NCI-H2227 (cell line): ENCODE data around the gene SLC30A5.
"Not testable (repeated sequence)": the region's sequence is repeated elsewhere in the genome, so short reads cannot be mapped to it uniquely, and the experiment has no call there.

Experiments
- DNase-seq: peaks from one replicate; lab custom pipeline; 2025; ENCODE audit not compliant: unreplicated experiment; lab: John Stamatoyannopoulos, UW

Gene SLC30A5

GRCh38 chr5:69093771-69094482 is at the start of gene SLC30A5:
Gene SLC30A5 (plus strand): TSS chr5:69094014. CDS start chr5:69094256, 242 bp downstream.
- DNase-seq: peak; percentile 98

- not testable (repeated sequence) for DNase-seq
These were observed 48.6 kb upstream of the SLC30A5 start for GRCh38 chr5:69045213-69045612.

- no peak for DNase-seq
These were observed 47.3 kb upstream of the SLC30A5 start for GRCh38 chr5:69046375-69046957.

- peak; percentile 6 for DNase-seq
These were observed 45.6 kb upstream of the SLC30A5 start for GRCh38 chr5:69048230-69048629.

DNA sequence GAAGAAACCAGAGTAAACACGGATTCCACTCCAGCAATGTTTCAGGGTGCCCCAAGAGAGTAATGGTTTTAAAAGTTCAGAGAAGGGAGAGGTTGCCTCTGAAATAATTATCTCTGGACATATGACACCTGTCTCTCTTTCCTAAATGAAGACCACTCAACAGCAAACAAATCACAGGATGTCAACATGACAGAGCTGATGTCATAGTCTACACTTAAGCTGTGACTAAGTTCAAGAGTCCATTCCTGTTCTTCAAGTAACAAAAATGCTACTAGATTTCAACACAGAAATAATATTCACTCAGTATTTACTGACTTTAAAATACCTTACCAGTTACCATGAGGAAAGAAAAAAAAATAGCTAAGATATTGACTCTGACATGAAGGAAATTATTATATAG is 44.7 kb upstream of the SLC30A5 start:
- no peak for DNase-seq

DNA sequence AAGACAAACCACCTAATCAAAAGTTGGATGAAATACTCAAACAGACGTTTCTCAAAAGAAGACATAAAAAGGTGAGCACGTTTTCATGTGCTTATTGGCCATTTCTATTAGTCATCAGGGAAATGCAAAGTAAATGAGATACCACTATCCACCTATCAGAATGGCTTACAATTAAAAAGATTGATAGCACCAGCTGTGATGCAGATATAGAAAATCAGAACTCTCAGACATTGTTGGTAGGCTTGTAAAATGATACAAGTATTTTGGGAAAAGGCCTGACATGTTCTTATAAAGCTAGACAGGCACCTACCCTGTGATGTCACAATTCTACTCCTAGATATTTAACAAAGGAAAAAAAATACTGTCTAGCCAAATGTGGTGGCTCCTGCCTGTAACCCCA is 44.0 kb upstream of the SLC30A5 start:
- DNase-seq: no peak

DNA sequence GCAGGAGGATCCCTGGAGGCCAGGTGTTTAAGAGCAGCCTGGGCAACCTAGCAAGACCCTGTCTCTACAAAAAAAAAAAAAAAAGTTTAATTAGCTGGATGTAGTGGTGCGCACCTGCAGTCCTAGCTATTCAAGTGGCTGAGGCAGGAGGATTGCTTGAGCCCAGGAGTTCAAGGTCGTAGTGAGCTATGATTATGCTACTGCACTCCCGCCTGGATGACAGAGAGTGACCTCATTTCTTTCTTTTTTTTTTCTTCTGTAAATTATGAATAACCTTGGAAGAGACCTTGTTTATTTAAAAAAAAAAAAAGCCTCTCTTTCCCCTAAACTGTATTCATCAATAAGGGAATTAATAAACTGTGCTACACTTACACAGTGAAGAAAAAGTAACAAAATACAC is 43.6 kb upstream of the SLC30A5 start:
- peak; percentile 8 for DNase-seq

GRCh38 chr5:69052181-69052580 is 41.6 kb upstream of the SLC30A5 start:
- no peak for DNase-seq

DNA sequence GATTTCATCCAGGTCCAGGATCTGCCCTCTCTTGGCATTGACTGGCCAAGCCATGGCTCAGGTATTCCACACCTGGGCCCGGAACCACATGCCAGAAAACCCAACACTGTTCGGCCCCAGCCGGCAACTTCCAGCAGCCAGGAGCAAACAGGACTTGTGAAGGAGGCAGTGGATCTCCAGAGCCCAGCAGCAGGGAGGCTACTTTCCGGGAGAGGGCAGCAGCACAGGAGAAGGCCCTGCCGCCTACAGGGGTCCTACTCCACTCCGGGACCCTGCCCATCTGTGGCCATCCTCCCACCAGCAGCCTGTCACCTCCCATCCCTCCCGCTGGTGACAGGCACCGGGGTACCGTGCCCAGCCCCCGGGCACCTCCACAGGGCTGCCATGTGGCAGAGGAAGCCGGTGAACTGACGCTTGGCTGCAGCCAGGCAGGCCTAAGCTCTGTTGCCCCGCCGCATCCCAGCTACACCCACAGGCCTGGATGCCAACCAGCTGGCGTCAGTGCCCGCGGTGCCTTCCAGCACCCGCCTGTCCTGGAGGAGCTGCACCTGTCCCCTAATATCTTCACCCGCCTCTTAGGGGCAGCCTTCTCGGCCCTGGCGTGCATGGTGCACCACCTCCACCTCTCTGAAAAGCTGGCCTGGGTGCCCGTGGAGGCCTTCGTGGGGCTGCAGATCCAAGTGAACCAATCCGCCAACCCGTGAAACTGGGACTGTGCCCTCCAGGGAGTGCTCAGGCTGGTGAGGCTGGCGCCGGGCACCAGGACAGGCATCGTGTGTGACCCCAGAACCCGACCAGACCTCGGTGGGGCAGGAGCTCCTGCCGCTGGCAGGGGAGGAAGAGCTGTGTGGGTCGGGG is 18.9 kb upstream of the SLC30A5 start:
- no peak for DNase-seq

- no peak for DNase-seq
These were observed 18.2 kb upstream of the SLC30A5 start for GRCh38 chr5:69075522-69076179.

- no peak for DNase-seq
These were observed 14.8 kb upstream of the SLC30A5 start for GRCh38 chr5:69078921-69079540.

GRCh38 chr5:69079556-69079955 is 14.3 kb upstream of the SLC30A5 start:
- no peak for DNase-seq

DNA sequence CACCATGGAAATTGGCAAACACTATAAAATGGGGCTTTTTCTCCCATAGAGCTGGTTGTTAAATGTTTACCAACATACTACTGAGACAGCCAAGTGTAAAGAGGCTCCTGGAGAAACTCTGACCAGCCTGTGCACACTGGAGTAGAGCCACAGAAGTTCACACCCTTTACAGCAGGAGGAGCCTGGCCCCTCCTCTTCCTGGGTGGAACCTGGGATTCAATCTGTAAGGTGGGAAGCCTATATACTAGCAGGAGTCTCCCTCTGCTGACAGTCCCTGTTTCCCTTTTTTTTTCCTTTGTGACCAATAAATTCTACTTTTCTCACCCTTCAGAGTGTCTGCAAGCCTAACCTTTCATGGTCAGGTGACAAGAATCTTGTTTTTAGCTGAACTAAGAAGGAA is 10.4 kb upstream of the SLC30A5 start:
- DNase-seq: no peak

- DNase-seq: no peak
These were observed 9.6 kb upstream of the SLC30A5 start for GRCh38 chr5:69084195-69084594.

- DNase-seq: no peak
These were observed 8.9 kb upstream of the SLC30A5 start for GRCh38 chr5:69084903-69085302.

DNA sequence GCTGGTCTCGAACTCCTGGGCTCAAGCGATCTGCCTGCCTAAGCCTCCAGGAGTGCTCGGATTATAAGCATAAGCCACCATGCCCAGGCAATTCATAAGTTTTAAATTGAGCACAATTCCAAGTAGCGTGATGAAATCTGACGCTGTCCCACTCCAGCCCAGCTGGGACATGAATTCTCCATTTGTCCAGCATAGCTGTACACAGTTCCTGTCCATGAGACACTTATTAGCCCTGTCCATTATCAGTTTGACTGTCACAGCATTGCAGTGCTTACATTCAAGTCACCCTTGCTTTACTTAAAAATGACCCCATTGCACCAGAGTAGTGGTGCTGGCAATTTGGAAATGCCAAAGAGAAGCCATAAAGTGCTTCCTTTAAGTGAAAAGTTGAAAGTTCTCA is 7.6 kb upstream of the SLC30A5 start:
- DNase-seq: no peak

DNA sequence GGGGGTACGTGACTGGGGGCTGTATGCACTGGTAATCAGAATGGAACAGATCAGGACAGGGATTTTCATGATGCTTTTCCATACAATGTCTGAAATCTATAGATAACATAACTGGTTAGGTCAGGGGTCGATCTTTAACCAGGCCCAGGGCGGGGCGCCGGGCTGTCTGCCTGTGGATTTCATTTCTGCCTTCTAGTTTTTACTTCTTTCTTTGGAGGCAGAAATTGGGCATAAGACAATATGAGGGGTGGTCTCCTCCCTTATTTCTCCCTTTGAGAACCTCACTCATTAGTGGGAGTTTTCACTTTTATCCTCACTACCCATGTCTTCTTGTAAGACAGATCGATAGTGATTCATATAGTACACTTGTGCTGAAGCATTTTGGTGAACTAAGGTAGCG is 5.8 kb upstream of the SLC30A5 start:
- not testable (repeated sequence) for DNase-seq

GRCh38 chr5:69090158-69090557 is 3.7 kb upstream of the SLC30A5 start:
- no peak for DNase-seq

DNA sequence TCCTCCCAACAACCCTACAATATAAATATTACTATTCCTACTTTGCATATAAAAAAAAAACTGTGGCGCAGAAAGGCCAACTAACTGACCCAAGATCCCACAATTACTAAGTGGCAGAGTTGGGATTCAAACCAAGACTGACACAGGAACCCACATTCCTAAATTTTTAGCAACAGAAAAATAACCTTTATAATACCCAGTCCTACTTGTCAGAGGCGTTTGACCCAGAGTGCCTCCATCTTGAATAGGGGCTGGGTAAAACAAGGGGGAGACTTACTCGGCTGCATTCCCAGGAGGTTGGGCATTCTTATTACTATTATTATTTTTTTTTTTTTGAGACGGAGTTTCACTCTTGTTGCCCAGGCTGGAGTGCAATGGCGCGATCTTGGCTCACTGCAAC is 2.0 kb upstream of the SLC30A5 start:
- no peak for DNase-seq

DNA sequence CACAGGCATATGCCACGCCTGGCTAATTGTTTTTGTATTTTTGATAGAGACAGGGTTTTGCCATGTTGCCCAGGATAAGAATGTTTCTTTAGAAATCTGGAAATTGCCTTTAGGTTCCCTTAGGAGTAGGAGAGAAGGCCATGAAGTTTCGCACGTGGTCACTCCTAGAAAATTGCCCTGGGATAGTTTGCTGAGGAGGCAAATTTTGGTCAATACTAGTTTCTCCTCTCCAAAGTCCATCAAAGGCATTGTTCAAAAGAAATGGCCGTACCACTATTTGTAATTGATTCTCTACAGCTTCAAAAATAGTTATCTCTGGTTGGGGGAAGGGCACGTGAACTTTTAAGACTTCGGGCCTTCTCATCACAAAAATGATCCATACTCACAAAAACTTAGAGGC is 845 bp upstream of the SLC30A5 start:
- no peak for DNase-seq

GRCh38 chr5:69099302-69099701 is 5.5 kb downstream of the SLC30A5 start:
- DNase-seq: no peak
